Trophoblast cell (in vitro differentiated cells and primary cell): ENCODE data around the gene MANSC4. TPM values are rescaled to one million over a fixed set of nuclear protein-coding genes. Genes with fewer than 3 reads are reported as not detected.

ENCODE experiments used
- DNase-seq, 2 donors: peaks; one replicate each; pipeline ENCODE4 v3.0.0-alpha.2; 2016
- H2AFZ ChIP-seq: 2 replicates; pipeline ENCODE4 v1.6.1; 2013; ENCODE audit warnings: low read length, moderate library complexity, mild to moderate bottlenecking; ENCODE audit not compliant: insufficient read depth, poor library complexity
- H2AK5ac ChIP-seq: 2 replicates; pipeline ENCODE4 v1.6.1; 2013; ENCODE audit warnings: mild to moderate bottlenecking, low read length
- H2BK120ac ChIP-seq: 2 replicates; pipeline ENCODE4 v1.6.1; 2013; ENCODE audit warnings: low read length, mild to moderate bottlenecking, moderate library complexity; ENCODE audit not compliant: insufficient read depth, poor library complexity
- H2BK12ac ChIP-seq: 2 replicates; pipeline ENCODE4 v1.6.1; 2013; ENCODE audit warnings: mild to moderate bottlenecking, low read length, moderate library complexity
- H2BK5ac ChIP-seq: 2 replicates; pipeline ENCODE4 v1.6.1; 2013; ENCODE audit warnings: low read length, low read depth, moderate library complexity, mild to moderate bottlenecking; ENCODE audit not compliant: poor library complexity
- H3K14ac ChIP-seq: 2 replicates; pipeline ENCODE4 v1.6.1; 2013; ENCODE audit warnings: mild to moderate bottlenecking, low read length
- H3K18ac ChIP-seq: 2 replicates; pipeline ENCODE4 v1.6.1; 2013; ENCODE audit warnings: mild to moderate bottlenecking, low read length
- H3K23ac ChIP-seq: 2 replicates; pipeline ENCODE4 v1.6.1; 2013; ENCODE audit warnings: low read length
- H3K27ac ChIP-seq: 2 replicates; pipeline ENCODE4 v1.5.1; 2013; ENCODE audit warnings: low read depth, mild to moderate bottlenecking, inconsistent platforms, low read length, moderate library complexity
- H3K27me3 ChIP-seq: 2 replicates; pipeline ENCODE4 v1.6.1; 2013; ENCODE audit warnings: inconsistent platforms, mild to moderate bottlenecking, low read length, moderate library complexity; ENCODE audit not compliant: insufficient read depth
- H3K36me3 ChIP-seq, 2 experiments: 1 replicate in 1 of 2; 2 replicates in 1 of 2; pipeline ENCODE4 v1.6.1; 2013; ENCODE audit warnings: low read length in 2 of 2, mild to moderate bottlenecking in 2 of 2, moderate library complexity in 1 of 2; ENCODE audit not compliant: insufficient read depth in 2 of 2, control insufficient read depth in 1 of 2
- H3K4ac ChIP-seq: 2 replicates; pipeline ENCODE4 v1.6.1; 2013; ENCODE audit warnings: low read depth, mild to moderate bottlenecking, low read length, moderate library complexity
- H3K4me1 ChIP-seq, 2 experiments: 1 replicate in 1 of 2; 2 replicates in 1 of 2; pipeline ENCODE4 v1.6.1; 2013; ENCODE audit warnings: low read length in 2 of 2, mild to moderate bottlenecking in 2 of 2, moderate library complexity in 1 of 2; ENCODE audit not compliant: insufficient read depth in 2 of 2, control insufficient read depth in 1 of 2
- H3K4me2 ChIP-seq: 2 replicates; pipeline ENCODE4 v1.6.1; 2013; ENCODE audit warnings: inconsistent platforms, mild to moderate bottlenecking, low read length, moderate library complexity
- H3K4me3 ChIP-seq: 2 replicates; pipeline ENCODE4 v1.5.1; 2013; ENCODE audit warnings: mild to moderate bottlenecking, low read depth, low read length, inconsistent platforms
- H3K79me1 ChIP-seq: one replicate; pipeline ENCODE4 v1.6.1; 2013; ENCODE audit warnings: low read length
- H3K79me2 ChIP-seq: 2 replicates; pipeline ENCODE4 v1.6.1; 2013; ENCODE audit warnings: low read length, mild to moderate bottlenecking; ENCODE audit not compliant: control insufficient read depth, insufficient read depth, poor library complexity
- H3K9ac ChIP-seq: 2 replicates; pipeline ENCODE4 v1.6.1; 2013; ENCODE audit warnings: mild to moderate bottlenecking, low read length
- H3K9me3 ChIP-seq: 2 replicates; pipeline ENCODE4 v1.6.1; 2013; ENCODE audit warnings: low read depth, mild to moderate bottlenecking, control low read depth, inconsistent platforms, low read length; ENCODE audit not compliant: insufficient read depth
- H4K12ac ChIP-seq: 2 replicates; pipeline ENCODE4 v1.6.1; 2013; ENCODE audit warnings: low read depth, mild to moderate bottlenecking, low read length, moderate library complexity
- H4K8ac ChIP-seq: 2 replicates; pipeline ENCODE4 v1.6.1; 2013; ENCODE audit warnings: low read depth, mild to moderate bottlenecking, low read length, moderate library complexity
- H4K91ac ChIP-seq: one replicate; pipeline ENCODE4 v1.6.1; 2013; ENCODE audit warnings: low read depth, mild to moderate bottlenecking, low read length, moderate library complexity
- WGBS: extraction: QIAGEN DNeasy Blood & Tissue Kit; methylation state at CpG from one replicate; pipeline ENCODE4 v1.1.7; 2013; ENCODE audit warnings: missing lambda C conversion rate; ENCODE audit not compliant: insufficient read length, insufficient coverage; ENCODE audit errors: extremely low coverage; 5-methylcytosine and 5-hydroxymethylcytosine counted together
- polyA plus RNA-seq: library from polyadenylated mRNA; stranded (reverse); fragments of 200-250 nt; gene quantifications from 2 replicates; pipeline ENCODE4 v1.2.3, GENCODE V29; 2013

The MANSC4 gene
- polyA plus RNA-seq = 0.08 and 0.10 TPM in 2 replicates

- Histone ChIP-seq H2BK5ac (peak within 1 kb of the TSS; percentile 64), H4K91ac (peak within 1 kb of the TSS; percentile 93), H3K36me3 (peaks cover 0 to 2% of the 10 kb centered on the region in 2 experiments), H2AK5ac (peak within 1 kb of the TSS; percentile 65), H3K9me3 (no peaks in the 10 kb centered on the region), H4K12ac (peak within 1 kb of the TSS; percentile 94), H2BK12ac (peak within 1 kb of the TSS; percentile 20), H4K8ac (peak within 1 kb of the TSS; percentile 98), H3K18ac (peak within 1 kb of the TSS; percentile 64), H3K79me2 (peaks cover 11% of the 10 kb centered on the region), H3K14ac (peak within 1 kb of the TSS; percentile 93), H3K79me1 (peaks cover 15% of the 10 kb centered on the region), H3K4ac (peak within 1 kb of the TSS; percentile 57), H3K4me1 (peaks cover 6 to 19% of the 10 kb centered on the region in 2 experiments), H3K23ac (peak within 1 kb of the TSS; percentile 23), H3K27me3 (no peaks in the 10 kb centered on the region), H2BK120ac (peak within 1 kb of the TSS; percentile 80), H3K4me2 (peak within 1 kb of the TSS; percentile 71), H3K4me3 (peak within 1 kb of the TSS; percentile 88), H3K9ac (peak within 1 kb of the TSS; percentile 87), H2AFZ (peak within 1 kb of the TSS; percentile 92), H3K27ac (peak within 1 kb of the TSS; percentile 98)
- whole genome bisulfite sequencing = no CpG with 5 or more reads among the region's 92 CpGs
- DNase-seq = peak; percentile 49 to 76
Observed at GRCh38 chr12:27779920-27780611, at the start of gene MANSC4, which contains the start of gene KLHL42. MANSC4 (minus strand) TSS chr12:27780236; CDS start chr12:27771276, 8,960 bp downstream. KLHL42 (plus strand) TSS chr12:27780233; CDS start chr12:27780331, 98 bp downstream.

DNA sequence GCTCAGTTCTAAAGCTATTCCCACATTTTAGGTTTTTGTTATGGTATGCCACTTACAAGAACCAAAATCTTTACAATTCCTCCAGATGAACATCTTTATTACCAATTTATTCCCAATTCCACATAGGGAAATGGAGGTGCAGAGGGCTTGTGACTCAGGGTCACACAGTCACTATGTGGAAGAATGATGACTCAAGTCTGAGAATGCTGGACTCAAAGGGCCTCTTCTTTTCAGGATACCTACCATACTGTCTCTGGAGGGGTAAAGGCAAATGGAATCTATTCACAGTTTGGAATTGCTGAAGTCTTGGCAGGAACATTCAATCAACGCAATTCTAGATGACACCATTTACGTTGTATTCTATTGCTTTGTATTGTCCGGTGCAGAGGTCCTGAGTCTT, 48.2 kb upstream of the MANSC4 start:
- H4K91ac ChIP-seq = no peak overlapping the region
- no peak overlapping the region for H4K8ac ChIP-seq
- no peak overlapping the region for H4K12ac ChIP-seq
- H3K9ac ChIP-seq = no peak overlapping the region
- H3K9me3 ChIP-seq = no peaks in the 10 kb centered on the region
- H3K36me3 ChIP-seq = no peaks in the 10 kb centered on the region
- no peak overlapping the region for H2AFZ ChIP-seq
- H3K4me3 ChIP-seq = no peak overlapping the region
- no peaks in the 10 kb centered on the region for H3K4me1 ChIP-seq
- H3K27ac ChIP-seq = no peak overlapping the region
- no peak overlapping the region for H3K18ac ChIP-seq
- H3K79me1 ChIP-seq = no peaks in the 10 kb centered on the region
- no peaks in the 10 kb centered on the region for H3K27me3 ChIP-seq
- H3K14ac ChIP-seq = no peak overlapping the region
- H2BK5ac ChIP-seq = no peak overlapping the region
- no peak overlapping the region for H3K23ac ChIP-seq
- H2BK120ac ChIP-seq = no peak overlapping the region
- no CpG with 5 or more reads among the region's 3 CpGs for WGBS
- H2AK5ac ChIP-seq = no peak overlapping the region
- H3K79me2 ChIP-seq = no peaks in the 10 kb centered on the region
- no peak overlapping the region for H3K4ac ChIP-seq
- DNase-seq = no peak
- no peak overlapping the region for H3K4me2 ChIP-seq
- no peak overlapping the region for H2BK12ac ChIP-seq

GRCh38 chr12:27826076-27826475, 46.0 kb upstream of the MANSC4 start:
- H3K79me2 ChIP-seq = no peaks in the 10 kb centered on the region
- no peak overlapping the region for H3K4me2 ChIP-seq
- no peak overlapping the region for H4K91ac ChIP-seq
- no peak overlapping the region for H2AK5ac ChIP-seq
- no peak overlapping the region for H4K12ac ChIP-seq
- no peaks in the 10 kb centered on the region for H3K9me3 ChIP-seq
- no peak overlapping the region for H2BK120ac ChIP-seq
- H3K27me3 ChIP-seq = no peaks in the 10 kb centered on the region
- no peak overlapping the region for H3K14ac ChIP-seq
- H3K9ac ChIP-seq = no peak overlapping the region
- H2BK12ac ChIP-seq = no peak overlapping the region
- H3K79me1 ChIP-seq = no peaks in the 10 kb centered on the region
- no peak overlapping the region for H3K27ac ChIP-seq
- H3K36me3 ChIP-seq = no peaks in the 10 kb centered on the region
- DNase-seq = no peak
- H4K8ac ChIP-seq = no peak overlapping the region
- H3K23ac ChIP-seq = no peak overlapping the region
- H2AFZ ChIP-seq = no peak overlapping the region
- H3K4ac ChIP-seq = no peak overlapping the region
- no peak overlapping the region for H3K4me3 ChIP-seq
- H3K18ac ChIP-seq = no peak overlapping the region
- peaks cover 2 to 6% of the 10 kb centered on the region in 2 experiments for H3K4me1 ChIP-seq
- WGBS = no CpG with 5 or more reads among the region's 1 CpG
- no peak overlapping the region for H2BK5ac ChIP-seq

- DNase-seq = no peak
- Histone ChIP-seq H3K4me2 (no peak overlapping the region), H2BK12ac (no peak overlapping the region), H3K14ac (no peak overlapping the region), H2BK5ac (no peak overlapping the region), H3K18ac (no peak overlapping the region), H3K9me3 (no peaks in the 10 kb centered on the region), H3K4ac (no peak overlapping the region), H3K23ac (no peak overlapping the region), H4K91ac (no peak overlapping the region), H4K12ac (no peak overlapping the region), H3K79me1 (no peaks in the 10 kb centered on the region), H4K8ac (no peak overlapping the region), H2AFZ (no peak overlapping the region), H3K4me3 (no peak overlapping the region), H3K27me3 (no peaks in the 10 kb centered on the region), H3K27ac (no peak overlapping the region), H3K9ac (no peak overlapping the region), H3K4me1 (peaks cover 2 to 6% of the 10 kb centered on the region in 2 experiments), H3K79me2 (no peaks in the 10 kb centered on the region), H2BK120ac (no peak overlapping the region), H3K36me3 (no peaks in the 10 kb centered on the region), H2AK5ac (no peak overlapping the region)
- no CpG with 5 or more reads among the region's 12 CpGs for WGBS
Observed at GRCh38 chr12:27824126-27824842, 44.2 kb upstream of the MANSC4 start.
